ENCODE results near the gene MOB2.

DNA sequence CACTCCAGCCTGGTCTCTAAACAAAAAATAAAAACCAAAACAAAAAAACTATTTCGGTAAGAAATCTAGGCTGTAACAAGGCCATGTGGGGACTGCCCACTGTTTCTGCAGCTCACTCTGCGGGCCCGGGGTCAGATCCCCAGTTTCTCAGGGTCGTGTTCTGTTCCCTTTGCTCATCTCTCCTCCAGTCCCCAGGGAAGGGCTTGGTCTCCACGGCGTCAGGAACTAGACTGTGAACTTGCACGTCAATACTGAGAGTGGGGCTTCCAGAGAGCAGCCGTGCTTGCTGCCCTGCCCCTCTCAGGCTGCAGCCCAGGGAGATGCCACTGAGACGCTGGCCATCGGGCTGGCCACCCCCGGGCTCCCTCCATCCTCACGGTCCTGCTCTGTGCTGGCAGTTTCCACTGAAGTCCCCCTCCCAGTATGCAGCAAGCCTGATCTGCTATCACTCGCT, 33.7 kb upstream of the MOB2 start:
- TF ChIP-seq POLR2AphosphoS5 (IDR thresholded peaks at IDR 0.05; ENCODE audit: low read depth, low read length) (no peak), TAF1 (IDR thresholded peaks at IDR 0.05; ENCODE audit: borderline replicate concordance, insufficient read depth, low read length) (no peak), SIN3A (IDR thresholded peaks at IDR 0.05; ENCODE audit: borderline replicate concordance, insufficient read depth, low read length) (no peak)
- TF ChIP-seq, protein P1, sequence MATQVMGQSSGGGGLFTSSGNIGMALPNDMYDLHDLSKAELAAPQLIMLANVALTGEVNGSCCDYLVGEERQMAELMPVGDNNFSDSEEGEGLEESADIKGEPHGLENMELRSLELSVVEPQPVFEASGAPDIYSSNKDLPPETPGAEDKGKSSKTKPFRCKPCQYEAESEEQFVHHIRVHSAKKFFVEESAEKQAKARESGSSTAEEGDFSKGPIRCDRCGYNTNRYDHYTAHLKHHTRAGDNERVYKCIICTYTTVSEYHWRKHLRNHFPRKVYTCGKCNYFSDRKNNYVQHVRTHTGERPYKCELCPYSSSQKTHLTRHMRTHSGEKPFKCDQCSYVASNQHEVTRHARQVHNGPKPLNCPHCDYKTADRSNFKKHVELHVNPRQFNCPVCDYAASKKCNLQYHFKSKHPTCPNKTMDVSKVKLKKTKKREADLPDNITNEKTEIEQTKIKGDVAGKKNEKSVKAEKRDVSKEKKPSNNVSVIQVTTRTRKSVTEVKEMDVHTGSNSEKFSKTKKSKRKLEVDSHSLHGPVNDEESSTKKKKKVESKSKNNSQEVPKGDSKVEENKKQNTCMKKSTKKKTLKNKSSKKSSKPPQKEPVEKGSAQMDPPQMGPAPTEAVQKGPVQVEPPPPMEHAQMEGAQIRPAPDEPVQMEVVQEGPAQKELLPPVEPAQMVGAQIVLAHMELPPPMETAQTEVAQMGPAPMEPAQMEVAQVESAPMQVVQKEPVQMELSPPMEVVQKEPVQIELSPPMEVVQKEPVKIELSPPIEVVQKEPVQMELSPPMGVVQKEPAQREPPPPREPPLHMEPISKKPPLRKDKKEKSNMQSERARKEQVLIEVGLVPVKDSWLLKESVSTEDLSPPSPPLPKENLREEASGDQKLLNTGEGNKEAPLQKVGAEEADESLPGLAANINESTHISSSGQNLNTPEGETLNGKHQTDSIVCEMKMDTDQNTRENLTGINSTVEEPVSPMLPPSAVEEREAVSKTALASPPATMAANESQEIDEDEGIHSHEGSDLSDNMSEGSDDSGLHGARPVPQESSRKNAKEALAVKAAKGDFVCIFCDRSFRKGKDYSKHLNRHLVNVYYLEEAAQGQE (IDR thresholded peaks at IDR 0.05; ENCODE audit: insufficient read depth in 1 of 2, low read depth in 2 of 2, low read length in 2 of 2): no peak

Measured in PFSK-1 (cell line).